DMS153 treated with DMSO at 0.1 percent for 48 hours (cell line): ENCODE data around the gene PPP1R26.
"Not testable (repeated sequence)": the region's sequence is repeated elsewhere in the genome, so short reads cannot be mapped to it uniquely, and the experiment has no call there.

Experiments used
- DNase-seq: peaks from one replicate; lab custom pipeline; 2025; ENCODE audit not compliant: unreplicated experiment; lab: John Stamatoyannopoulos, UW

PPP1R26 gene

GRCh38 chr9:135504262-135505243, 25.0 kb downstream of the PPP1R26 start:
- DNase-seq = no peak

DNA sequence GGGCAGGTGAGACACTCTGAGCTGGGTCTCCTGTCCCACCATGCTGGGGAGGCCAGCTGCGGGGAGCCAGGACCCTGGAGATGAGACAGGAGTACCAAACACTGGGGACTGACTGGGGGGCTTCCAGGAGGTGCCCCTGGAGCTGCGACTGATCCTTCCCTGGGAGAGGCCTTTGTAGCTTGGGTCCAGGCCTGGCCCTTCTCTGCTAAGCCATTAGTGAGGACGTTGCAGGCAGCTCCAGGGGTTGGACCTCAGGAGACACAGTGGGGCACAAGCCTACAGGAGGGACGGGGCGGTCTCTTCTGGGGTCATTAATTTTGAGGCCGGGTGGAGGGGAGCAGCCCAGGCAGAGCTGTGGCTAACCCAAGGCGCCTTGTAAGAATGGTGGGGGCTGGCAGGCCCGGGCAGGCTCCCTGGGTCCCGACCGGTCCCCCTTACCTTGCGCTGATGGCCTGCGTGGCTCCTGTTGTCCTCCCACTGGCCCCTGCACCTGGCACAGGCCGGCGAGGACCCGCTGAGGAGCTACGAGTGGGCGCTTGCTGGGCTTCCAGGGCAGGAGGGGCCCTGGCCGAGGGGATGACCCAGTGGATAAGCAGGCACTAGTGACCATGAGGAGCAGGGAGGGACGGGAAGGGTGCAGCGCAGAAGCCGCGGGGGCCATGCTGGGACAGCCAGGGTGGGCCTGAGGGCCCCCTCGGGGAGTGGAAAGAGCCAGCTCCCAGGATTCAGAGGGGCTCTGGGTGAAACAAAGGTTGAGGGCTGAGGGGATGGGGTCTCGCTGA, 26.0 kb downstream of the PPP1R26 start:
- DNase-seq = no peak

DNA sequence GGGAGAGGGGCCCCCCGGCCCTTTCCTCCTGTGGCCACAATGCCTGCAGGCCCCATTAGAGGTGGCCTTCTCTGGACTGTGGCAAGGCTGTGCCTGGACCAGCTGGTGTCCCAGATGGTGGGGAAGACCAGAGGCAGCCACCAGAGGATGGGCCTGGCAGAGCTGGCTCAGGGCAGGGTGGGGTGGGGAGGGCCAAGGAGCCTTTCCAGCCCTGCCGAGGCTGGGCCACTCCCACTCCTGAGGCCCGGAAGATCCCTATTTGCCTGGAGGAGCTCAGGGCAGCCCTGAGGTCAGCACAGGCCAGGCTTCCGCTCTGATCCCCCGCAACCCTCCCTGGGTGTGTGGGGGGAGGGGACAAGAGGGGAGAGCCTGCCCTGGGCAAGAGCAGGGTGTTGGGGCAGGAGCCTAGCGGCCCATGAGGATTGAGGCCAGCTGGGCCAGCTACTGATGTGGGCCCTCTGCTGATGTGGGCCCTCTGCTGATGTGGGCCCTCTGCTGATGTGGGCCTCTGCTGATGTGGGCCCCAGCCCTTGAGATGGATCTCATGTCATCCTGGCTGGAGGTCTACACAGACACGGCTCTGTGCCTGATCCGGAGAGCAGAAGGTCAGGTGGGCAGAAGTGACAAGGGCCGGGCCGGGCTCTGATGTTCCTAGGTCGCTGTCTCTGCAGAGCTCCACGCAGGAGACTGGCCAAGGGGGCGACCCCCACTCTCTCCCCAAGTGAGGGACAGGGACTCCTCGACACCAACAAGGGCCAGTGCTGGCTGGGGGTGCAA, 26.9 kb downstream of the PPP1R26 start:
- no peak for DNase-seq

- DNase-seq = no peak
These were observed 27.8 kb downstream of the PPP1R26 start for GRCh38 chr9:135507104-135508035.

- no peak for DNase-seq
These were observed 28.7 kb downstream of the PPP1R26 start for GRCh38 chr9:135508211-135508820.

DNA sequence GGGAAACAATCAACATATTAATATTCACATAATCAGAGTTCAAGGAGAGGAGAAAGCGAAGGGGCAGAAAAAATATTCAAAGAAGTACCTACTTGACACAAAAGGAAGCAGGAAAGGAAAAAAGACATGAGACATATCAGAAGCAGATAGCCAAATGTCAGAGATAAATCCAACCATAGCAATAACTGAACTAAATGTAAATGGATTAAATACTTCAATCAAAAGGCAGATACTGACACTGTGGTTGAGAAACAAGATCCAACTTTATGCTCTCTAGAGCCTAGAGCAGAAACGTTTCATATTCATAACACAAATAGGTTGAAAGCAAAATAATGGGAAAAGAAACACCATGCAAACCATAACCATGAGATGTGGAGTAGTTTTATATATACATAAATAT, 29.9 kb downstream of the PPP1R26 start:
- DNase-seq = no peak

- DNase-seq = no peak
These were observed 32.6 kb downstream of the PPP1R26 start for GRCh38 chr9:135512241-135512603.

DNA sequence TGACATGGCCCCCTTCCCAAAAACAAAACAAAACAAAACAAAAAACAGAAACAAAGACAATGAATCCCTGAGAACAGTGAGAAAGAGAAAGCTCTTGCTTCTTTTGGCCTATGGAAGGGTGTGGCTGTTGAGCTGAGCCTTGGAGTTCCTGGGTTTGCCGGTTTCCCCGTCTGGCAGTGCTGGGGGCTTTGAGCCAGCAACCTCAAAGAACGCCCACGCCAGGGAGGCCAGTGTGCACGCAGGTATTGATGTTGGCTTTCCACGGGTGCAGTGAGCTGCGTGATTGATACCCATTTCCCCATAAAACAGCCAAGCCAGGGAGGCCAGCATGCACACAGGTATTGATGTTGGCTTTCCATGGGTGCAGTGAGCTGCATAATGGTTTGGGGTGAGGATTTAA, 33.3 kb downstream of the PPP1R26 start:
- no peak for DNase-seq

DNA sequence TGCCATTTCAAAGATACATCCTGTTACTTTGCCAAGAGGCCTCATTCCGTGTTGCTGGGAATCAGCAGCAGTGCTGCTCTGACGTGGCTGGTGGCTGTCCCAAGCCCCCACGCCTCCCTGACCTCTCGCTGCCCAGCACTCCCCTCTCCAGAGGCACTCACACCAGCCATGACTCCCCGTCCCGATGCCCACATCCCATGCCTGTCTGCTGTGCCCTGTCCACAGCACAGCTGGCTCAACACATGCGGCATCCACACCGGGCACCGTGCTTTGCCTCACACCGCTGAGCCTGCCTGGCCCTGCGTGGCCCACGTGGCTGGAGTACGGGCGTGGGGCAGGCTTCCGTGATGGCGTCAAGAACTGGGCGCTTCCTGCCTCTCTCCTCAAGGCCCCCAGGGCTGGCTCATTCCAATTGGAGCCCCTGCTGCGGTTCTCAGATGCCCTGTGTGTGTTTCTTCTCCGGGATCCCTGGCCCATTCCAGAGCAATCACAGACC, 33.8 kb downstream of the PPP1R26 start:
- DNase-seq = no peak

- DNase-seq = not testable (repeated sequence)
These were observed 34.3 kb downstream of the PPP1R26 start for GRCh38 chr9:135513906-135514305.

GRCh38 chr9:135514342-135515082, 34.9 kb downstream of the PPP1R26 start:
- no peak for DNase-seq

GRCh38 chr9:135515083-135515951, 35.7 kb downstream of the PPP1R26 start:
- DNase-seq = no peak

DNA sequence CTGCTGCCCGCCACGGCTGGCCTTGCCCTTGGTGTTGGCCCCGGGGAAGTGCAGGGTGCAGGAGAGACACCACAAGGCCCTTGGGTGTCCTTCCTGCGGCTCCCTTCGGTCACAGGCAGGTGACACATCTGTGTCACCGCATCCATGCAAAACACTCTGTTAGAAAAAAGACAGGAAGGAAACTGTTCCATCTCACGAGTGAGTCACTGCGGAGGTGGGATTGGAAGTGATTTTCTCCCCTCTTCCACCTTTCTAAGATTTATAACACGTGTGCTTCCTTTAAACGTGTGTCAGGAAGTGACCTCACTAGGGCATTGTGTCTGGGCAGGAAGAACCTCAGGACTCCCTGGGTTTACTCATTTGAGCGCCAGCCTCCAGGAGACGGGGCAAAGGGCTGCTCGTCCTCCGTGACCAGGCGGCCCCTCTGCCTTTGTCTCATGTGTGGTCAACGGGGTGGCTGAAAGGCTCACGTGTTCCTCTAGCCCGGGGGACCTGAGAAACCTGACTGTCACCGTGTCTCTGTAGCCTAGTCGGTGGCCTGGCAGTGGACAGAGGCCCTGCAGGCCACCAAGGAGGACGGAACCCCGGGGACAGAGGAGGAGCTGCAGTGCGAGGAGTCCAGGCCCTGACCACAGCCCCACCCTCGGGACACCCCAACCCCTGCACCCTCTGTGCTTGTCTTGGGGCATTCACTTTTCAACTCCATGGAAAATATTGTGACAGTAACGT, 36.7 kb downstream of the PPP1R26 start:
- DNase-seq = no peak

DNA sequence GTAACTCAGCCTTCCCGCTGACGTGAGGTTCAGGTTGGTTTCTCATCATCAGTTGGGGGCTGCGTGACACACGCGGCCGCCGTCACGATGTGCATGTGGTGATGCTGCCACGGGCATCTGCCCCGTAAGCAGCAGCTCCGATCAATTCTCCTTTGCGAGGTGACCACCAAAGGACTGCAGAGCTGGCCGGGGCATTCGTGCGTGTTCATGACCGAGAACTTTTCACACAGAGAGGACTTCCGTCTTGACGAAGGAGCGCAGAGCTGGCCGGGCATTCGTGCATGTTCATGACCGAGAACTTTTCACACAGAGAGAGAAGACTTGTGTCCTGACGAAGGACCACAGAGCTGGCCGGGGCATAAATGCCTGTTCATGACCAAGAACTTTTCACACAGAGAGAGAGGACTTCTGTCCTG, 37.8 kb downstream of the PPP1R26 start:
- no peak for DNase-seq

GRCh38 chr9:135519179-135519971, 39.8 kb downstream of the PPP1R26 start:
- no peak for DNase-seq

- no peak for DNase-seq
These were observed 41.5 kb downstream of the PPP1R26 start, which contains the start of gene LCN1 for GRCh38 chr9:135520916-135521607. Gene LCN1, plus strand, starts transcription at chr9:135521440. Its CDS starts 58 bp downstream, at chr9:135521498.
